ENCODE measurements around the gene AMOTL1. TPM values are rescaled to one million over a fixed set of nuclear protein-coding genes. Genes with fewer than 3 reads are reported as not detected.

Gene AMOTL1
- total RNA-seq, 1 donor from 2014 or later = 79.3 TPM

GRCh38 chr11:94795476-94796189 is 27.5 kb downstream of the AMOTL1 start:
- H3K9ac ChIP-seq (ENCODE audit: low read depth in 1 of 3, low read length in 3 of 3) = no peak overlapping the region

GRCh38 chr11:94796190-94796580 is 28.0 kb downstream of the AMOTL1 start:
- Histone ChIP-seq H3K27me3 (ENCODE audit: control insufficient read depth in 3 of 3, insufficient read depth in 3 of 3, low read length in 3 of 3) (no peaks in the 10 kb centered on the region), H3K4me3 (ENCODE audit: low read length in 3 of 3) (no peak overlapping the region), H3K9ac (ENCODE audit: low read depth in 1 of 3, low read length in 3 of 3) (no peak overlapping the region), H3K36me3 (ENCODE audit: control insufficient read depth in 3 of 3, insufficient read depth in 3 of 3, low read length in 3 of 3) (peaks cover 4 to 13% (median 10%) of the 10 kb centered on the region in 3 donors), H3K9me3 (ENCODE audit: control insufficient read depth in 3 of 3, low read length in 3 of 3) (no peaks in the 10 kb centered on the region), H3K4me1 (ENCODE audit: control insufficient read depth in 3 of 3, insufficient read depth in 3 of 3, low read length in 3 of 3) (peaks cover 64 to 82% (median 78%) of the 10 kb centered on the region in 3 donors), H3K27ac (ENCODE audit: low read depth, low read length) (peak overlapping the region; percentile 84)

More at GRCh38 chr11:94795476-94796189, 27.5 kb downstream of the AMOTL1 start:
- Histone ChIP-seq H3K9me3 (ENCODE audit: control insufficient read depth in 3 of 3, low read length in 3 of 3) (no peaks in the 10 kb centered on the region), H3K36me3 (ENCODE audit: control insufficient read depth in 3 of 3, insufficient read depth in 3 of 3, low read length in 3 of 3) (peaks cover 4 to 10% (median 10%) of the 10 kb centered on the region in 3 donors), H3K4me1 (ENCODE audit: control insufficient read depth in 3 of 3, insufficient read depth in 3 of 3, low read length in 3 of 3) (peaks cover 64 to 76% (median 75%) of the 10 kb centered on the region in 3 donors), H3K4me3 (ENCODE audit: low read length in 3 of 3) (no peak overlapping the region), H3K27ac (ENCODE audit: low read depth, low read length) (peak overlapping the region; percentile 84), H3K27me3 (ENCODE audit: control insufficient read depth in 3 of 3, insufficient read depth in 3 of 3, low read length in 3 of 3) (no peaks in the 10 kb centered on the region)

- Histone ChIP-seq H3K27me3 (ENCODE audit: control insufficient read depth in 3 of 3, insufficient read depth in 3 of 3, low read length in 3 of 3) (no peaks in the 10 kb centered on the region), H3K9me3 (ENCODE audit: control insufficient read depth in 3 of 3, low read length in 3 of 3) (no peaks in the 10 kb centered on the region), H3K4me1 (ENCODE audit: control insufficient read depth in 3 of 3, insufficient read depth in 3 of 3, low read length in 3 of 3) (peaks cover 70 to 88% (median 85%) of the 10 kb centered on the region in 3 donors), H3K4me3 (ENCODE audit: low read length in 3 of 3) (no peak overlapping the region), H3K9ac (ENCODE audit: low read depth in 1 of 3, low read length in 3 of 3) (no peak overlapping the region), H3K36me3 (ENCODE audit: control insufficient read depth in 3 of 3, insufficient read depth in 3 of 3, low read length in 3 of 3) (peaks cover 4 to 13% (median 10%) of the 10 kb centered on the region in 3 donors), H3K27ac (ENCODE audit: low read depth, low read length) (no peak overlapping the region)
Measured at GRCh38 chr11:94796863-94797262, 28.7 kb downstream of the AMOTL1 start.

- Histone ChIP-seq H3K27me3 (ENCODE audit: control insufficient read depth in 3 of 3, insufficient read depth in 3 of 3, low read length in 3 of 3) (no peaks in the 10 kb centered on the region), H3K36me3 (ENCODE audit: control insufficient read depth in 3 of 3, insufficient read depth in 3 of 3, low read length in 3 of 3) (peaks cover 7 to 20% (median 13%) of the 10 kb centered on the region in 3 donors), H3K27ac (ENCODE audit: low read depth, low read length) (peak overlapping the region; percentile 9), H3K9ac (ENCODE audit: low read depth in 1 of 3, low read length in 3 of 3) (peak overlapping the region in 1 of 3 donors; percentile 26), H3K4me3 (ENCODE audit: low read length in 3 of 3) (no peak overlapping the region), H3K9me3 (ENCODE audit: control insufficient read depth in 3 of 3, low read length in 3 of 3) (no peaks in the 10 kb centered on the region), H3K4me1 (ENCODE audit: control insufficient read depth in 3 of 3, insufficient read depth in 3 of 3, low read length in 3 of 3) (peaks cover 68 to 89% (median 85%) of the 10 kb centered on the region in 3 donors)
Measured at GRCh38 chr11:94799726-94800125, 31.6 kb downstream of the AMOTL1 start.

GRCh38 chr11:94800414-94800813 is 32.3 kb downstream of the AMOTL1 start:
- no peak overlapping the region for H3K9ac ChIP-seq (ENCODE audit: low read depth in 1 of 3, low read length in 3 of 3)
- H3K4me3 ChIP-seq (ENCODE audit: low read length in 3 of 3) = peak overlapping the region in 1 of 3 donors; percentile 25
- H3K9me3 ChIP-seq (ENCODE audit: control insufficient read depth in 3 of 3, low read length in 3 of 3) = no peaks in the 10 kb centered on the region
- H3K36me3 ChIP-seq (ENCODE audit: control insufficient read depth in 3 of 3, insufficient read depth in 3 of 3, low read length in 3 of 3) = peaks cover 7 to 20% (median 13%) of the 10 kb centered on the region in 3 donors
- H3K27me3 ChIP-seq (ENCODE audit: control insufficient read depth in 3 of 3, insufficient read depth in 3 of 3, low read length in 3 of 3) = no peaks in the 10 kb centered on the region
- peak overlapping the region; percentile 65 for H3K27ac ChIP-seq (ENCODE audit: low read depth, low read length)
- H3K4me1 ChIP-seq (ENCODE audit: control insufficient read depth in 3 of 3, insufficient read depth in 3 of 3, low read length in 3 of 3) = peaks cover 70 to 89% (median 84%) of the 10 kb centered on the region in 3 donors

- Histone ChIP-seq H3K27ac (ENCODE audit: low read depth, low read length) (peak overlapping the region; percentile 65), H3K9me3 (ENCODE audit: control insufficient read depth in 3 of 3, low read length in 3 of 3) (no peaks in the 10 kb centered on the region), H3K27me3 (ENCODE audit: control insufficient read depth in 3 of 3, insufficient read depth in 3 of 3, low read length in 3 of 3) (no peaks in the 10 kb centered on the region), H3K4me1 (ENCODE audit: control insufficient read depth in 3 of 3, insufficient read depth in 3 of 3, low read length in 3 of 3) (peaks cover 73 to 87% (median 82%) of the 10 kb centered on the region in 3 donors), H3K36me3 (ENCODE audit: control insufficient read depth in 3 of 3, insufficient read depth in 3 of 3, low read length in 3 of 3) (peaks cover 7 to 20% (median 13%) of the 10 kb centered on the region in 3 donors), H3K4me3 (ENCODE audit: low read length in 3 of 3) (no peak overlapping the region), H3K9ac (ENCODE audit: low read depth in 1 of 3, low read length in 3 of 3) (no peak overlapping the region)
Measured at GRCh38 chr11:94801866-94802460, 33.8 kb downstream of the AMOTL1 start.

- Histone ChIP-seq H3K36me3 (ENCODE audit: control insufficient read depth in 3 of 3, insufficient read depth in 3 of 3, low read length in 3 of 3) (peaks cover 7 to 20% (median 13%) of the 10 kb centered on the region in 3 donors), H3K9me3 (ENCODE audit: control insufficient read depth in 3 of 3, low read length in 3 of 3) (no peaks in the 10 kb centered on the region), H3K4me1 (ENCODE audit: control insufficient read depth in 3 of 3, insufficient read depth in 3 of 3, low read length in 3 of 3) (peaks cover 73 to 82% (median 77%) of the 10 kb centered on the region in 3 donors), H3K27ac (ENCODE audit: low read depth, low read length) (peak overlapping the region; percentile 65), H3K27me3 (ENCODE audit: control insufficient read depth in 3 of 3, insufficient read depth in 3 of 3, low read length in 3 of 3) (no peaks in the 10 kb centered on the region), H3K4me3 (ENCODE audit: low read length in 3 of 3) (no peak overlapping the region), H3K9ac (ENCODE audit: low read depth in 1 of 3, low read length in 3 of 3) (no peak overlapping the region)
Measured at GRCh38 chr11:94802501-94802900, 34.3 kb downstream of the AMOTL1 start.

GRCh38 chr11:94803491-94803890 is 35.3 kb downstream of the AMOTL1 start:
- H3K4me3 ChIP-seq (ENCODE audit: low read length in 3 of 3) = no peak overlapping the region
- H3K36me3 ChIP-seq (ENCODE audit: control insufficient read depth in 3 of 3, insufficient read depth in 3 of 3, low read length in 3 of 3) = peaks cover 7 to 20% (median 13%) of the 10 kb centered on the region in 3 donors
- H3K9me3 ChIP-seq (ENCODE audit: control insufficient read depth in 3 of 3, low read length in 3 of 3) = no peaks in the 10 kb centered on the region
- H3K27me3 ChIP-seq (ENCODE audit: control insufficient read depth in 3 of 3, insufficient read depth in 3 of 3, low read length in 3 of 3) = no peaks in the 10 kb centered on the region
- peak overlapping the region; percentile 65 for H3K27ac ChIP-seq (ENCODE audit: low read depth, low read length)
- peaks cover 70 to 72% (median 71%) of the 10 kb centered on the region in 3 donors for H3K4me1 ChIP-seq (ENCODE audit: control insufficient read depth in 3 of 3, insufficient read depth in 3 of 3, low read length in 3 of 3)
- no peak overlapping the region for H3K9ac ChIP-seq (ENCODE audit: low read depth in 1 of 3, low read length in 3 of 3)

- Histone ChIP-seq H3K27ac (ENCODE audit: low read depth, low read length) (no peak overlapping the region), H3K4me1 (ENCODE audit: control insufficient read depth in 3 of 3, insufficient read depth in 3 of 3, low read length in 3 of 3) (peaks cover 61 to 64% (median 62%) of the 10 kb centered on the region in 3 donors), H3K9ac (ENCODE audit: low read depth in 1 of 3, low read length in 3 of 3) (no peak overlapping the region), H3K36me3 (ENCODE audit: control insufficient read depth in 3 of 3, insufficient read depth in 3 of 3, low read length in 3 of 3) (peaks cover 3 to 11% (median 5%) of the 10 kb centered on the region in 3 donors), H3K4me3 (ENCODE audit: low read length in 3 of 3) (no peak overlapping the region), H3K9me3 (ENCODE audit: control insufficient read depth in 3 of 3, low read length in 3 of 3) (no peaks in the 10 kb centered on the region), H3K27me3 (ENCODE audit: control insufficient read depth in 3 of 3, insufficient read depth in 3 of 3, low read length in 3 of 3) (no peaks in the 10 kb centered on the region)
Measured at GRCh38 chr11:94804874-94805273, 36.7 kb downstream of the AMOTL1 start.

GRCh38 chr11:94806014-94806413 is 37.9 kb downstream of the AMOTL1 start:
- H3K4me1 ChIP-seq (ENCODE audit: control insufficient read depth in 3 of 3, insufficient read depth in 3 of 3, low read length in 3 of 3) = peaks cover 51 to 54% (median 51%) of the 10 kb centered on the region in 3 donors
- H3K36me3 ChIP-seq (ENCODE audit: control insufficient read depth in 3 of 3, insufficient read depth in 3 of 3, low read length in 3 of 3) = peaks cover under 1 to 10% (median 3%) of the 10 kb centered on the region in 3 donors
- H3K27ac ChIP-seq (ENCODE audit: low read depth, low read length) = peak overlapping the region; percentile 2
- H3K9ac ChIP-seq (ENCODE audit: low read depth in 1 of 3, low read length in 3 of 3) = no peak overlapping the region
- no peak overlapping the region for H3K4me3 ChIP-seq (ENCODE audit: low read length in 3 of 3)
- no peaks in the 10 kb centered on the region for H3K9me3 ChIP-seq (ENCODE audit: control insufficient read depth in 3 of 3, low read length in 3 of 3)
- H3K27me3 ChIP-seq (ENCODE audit: control insufficient read depth in 3 of 3, insufficient read depth in 3 of 3, low read length in 3 of 3) = no peaks in the 10 kb centered on the region
